OCI-LY7 (cell line): ENCODE data around the gene RNF43. TPM values are rescaled to one million over a fixed set of nuclear protein-coding genes. Genes with fewer than 3 reads are reported as not detected.

Experiments
- BruUV-seq: library from RNA; stranded (reverse); fragments of 400-500 nt; replicated peaks from 2 replicates; lab custom pipeline; 2021; lab: Mats Ljungman, UMichigan
- CTCF ChIA-PET: fragments of 300-600 bp; sonication (Branson Sonifier 250); formaldehyde crosslinking; loops from one replicate; lab custom pipeline; 2022; ENCODE audit warnings: antibody characterized with exemption; ENCODE audit not compliant: unreplicated experiment; lab: Charles Lee
- POLR2A ChIA-PET: fragments of 300-600 bp; sonication (Branson Sonifier 250); formaldehyde crosslinking; loops from one replicate; lab custom pipeline; 2022; ENCODE audit warnings: antibody characterized with exemption; lab: Charles Lee
- DNase-seq: peaks from one replicate; pipeline ENCODE4 v3.0.0-alpha.2; 2015; ENCODE audit warnings: low spot score
- H2AFZ ChIP-seq: fragments of 200-600 bp; sonication (generic), shearing (Covaris generic); 2 replicates; pipeline ENCODE4 v1.6.1; 2014; ENCODE audit warnings: mild to moderate bottlenecking, antibody characterized with exemption, low read length, moderate library complexity
- H3K27ac ChIP-seq: fragments of 200-600 bp; sonication (generic); 2 replicates; pipeline ENCODE4 v1.5.1; 2014; ENCODE audit warnings: mixed run types, low read depth, mild to moderate bottlenecking, moderate library complexity, low read length, inconsistent platforms; ENCODE audit not compliant: poor library complexity, severe bottlenecking
- H3K36me3 ChIP-seq: fragments of 200-600 bp; sonication (generic); 2 replicates; pipeline ENCODE4 v1.6.1; 2014; ENCODE audit warnings: mild to moderate bottlenecking, antibody characterized with exemption, low read length, moderate library complexity, mixed read lengths; ENCODE audit not compliant: insufficient read depth
- H3K4me1 ChIP-seq: fragments of 200-600 bp; sonication (generic); 2 replicates; pipeline ENCODE4 v1.5.1; 2014; ENCODE audit warnings: mild to moderate bottlenecking, low read length; ENCODE audit not compliant: insufficient read depth, poor library complexity, severe bottlenecking
- H3K4me2 ChIP-seq: fragments of 200-600 bp; sonication (generic); 2 replicates; pipeline ENCODE4 v1.6.1; 2014; ENCODE audit warnings: mild to moderate bottlenecking, low read length
- H3K4me3 ChIP-seq: fragments of 200-600 bp; sonication (generic); 2 replicates; pipeline ENCODE4 v1.5.1; 2014; ENCODE audit warnings: mild to moderate bottlenecking, low read depth, low read length; ENCODE audit not compliant: poor library complexity, severe bottlenecking
- H3K79me2 ChIP-seq: fragments of 200-600 bp; sonication (generic); 2 replicates; pipeline ENCODE4 v1.6.1; 2016; ENCODE audit warnings: low read depth, mild to moderate bottlenecking, low read length, moderate library complexity, mixed read lengths; ENCODE audit not compliant: insufficient read depth
- H3K9me2 ChIP-seq: fragments of 200-600 bp; sonication (generic); 2 replicates; pipeline ENCODE4 v1.6.1; 2016; ENCODE audit warnings: mild to moderate bottlenecking, low read length, mixed read lengths; ENCODE audit not compliant: insufficient read depth
- H3K9me3 ChIP-seq: fragments of 200-600 bp; sonication (generic); 2 replicates; pipeline ENCODE4 v1.6.1; 2014; ENCODE audit warnings: mild to moderate bottlenecking, mixed run types, low read length, mixed read lengths
- H4K20me1 ChIP-seq: fragments of 200-600 bp; sonication (generic); 2 replicates; pipeline ENCODE4 v1.6.1; 2014; ENCODE audit warnings: mild to moderate bottlenecking, antibody characterized with exemption, low read length, moderate library complexity, mixed read lengths; ENCODE audit not compliant: insufficient read depth
- EZH2phosphoT487 ChIP-seq: fragments of 200-600 bp; sonication (generic); IDR thresholded peaks from 2 replicates; pipeline ENCODE4 v1.6.1; 2018; ENCODE audit warnings: low read depth, borderline replicate concordance, mild to moderate bottlenecking, mixed run types, antibody characterized with exemption, low read length, moderate library complexity, mixed read lengths
- intact Hi-C: fragments of 100-400 bp; cut with micrococcal nuclease; formaldehyde crosslinking; loops from one replicate; pipeline ENCODE4 v1.10.0; 2022; ENCODE audit not compliant: unreplicated experiment
- total RNA-seq, 2 experiments: library from RNA; depleted of rRNA in 1 of 2; stranded (reverse); fragments of >200 nt in 1 of 2; shearing (Covaris generic) in 1 of 2; gene quantifications; 2 replicates each; pipeline ENCODE4 v1.2.3, GENCODE V29; 2014 to 2022
- TF ChIP-seq, protein P1 (sequence below): fragments of 200-600 bp; sonication (generic); conservative IDR thresholded peaks from 2 replicates; pipeline ENCODE4 v1.5.1; 2014; ENCODE audit warnings: mild to moderate bottlenecking, antibody characterized with exemption, low read length, moderate library complexity, mixed read lengths

RNF43 gene
- total RNA-seq, 2 experiments from 2014 or later = 0.19 to 0.80 TPM

DNA sequence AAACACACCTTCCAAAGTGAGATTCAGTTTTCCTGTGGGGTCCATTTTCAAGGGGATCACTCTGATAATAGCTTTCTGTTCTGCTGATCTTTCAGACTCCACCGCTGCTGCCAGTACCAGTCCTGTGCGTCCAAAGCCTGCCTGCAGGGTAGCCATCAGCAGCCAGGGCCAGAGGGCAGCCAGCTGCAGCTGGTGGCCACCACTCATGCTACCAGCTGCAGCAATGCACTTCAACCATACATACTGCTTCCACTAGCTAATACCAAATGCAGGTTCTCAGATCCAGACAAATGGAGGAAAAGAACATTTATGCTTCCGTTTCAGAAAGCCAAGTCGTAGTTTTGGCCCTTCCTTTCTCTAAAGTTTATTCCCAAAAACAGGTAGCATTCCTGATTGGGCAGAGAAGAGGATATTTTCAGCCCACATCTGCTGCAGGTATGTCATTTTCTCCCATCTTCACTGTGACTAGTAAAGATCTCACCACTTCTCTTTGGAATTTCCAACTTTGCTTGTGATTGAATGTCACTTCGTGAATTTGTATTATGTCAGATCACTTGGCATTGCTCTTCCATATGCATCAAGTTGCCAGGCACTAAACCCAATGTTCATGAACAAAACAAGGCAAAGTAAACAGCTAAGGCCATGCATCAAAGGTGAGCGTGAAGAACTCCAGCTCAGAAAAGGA lies 1.8 kb downstream of the RNF43 start:
- H2AFZ ChIP-seq = no peak overlapping the region
- H3K4me2 ChIP-seq = no peak overlapping the region

DNA sequence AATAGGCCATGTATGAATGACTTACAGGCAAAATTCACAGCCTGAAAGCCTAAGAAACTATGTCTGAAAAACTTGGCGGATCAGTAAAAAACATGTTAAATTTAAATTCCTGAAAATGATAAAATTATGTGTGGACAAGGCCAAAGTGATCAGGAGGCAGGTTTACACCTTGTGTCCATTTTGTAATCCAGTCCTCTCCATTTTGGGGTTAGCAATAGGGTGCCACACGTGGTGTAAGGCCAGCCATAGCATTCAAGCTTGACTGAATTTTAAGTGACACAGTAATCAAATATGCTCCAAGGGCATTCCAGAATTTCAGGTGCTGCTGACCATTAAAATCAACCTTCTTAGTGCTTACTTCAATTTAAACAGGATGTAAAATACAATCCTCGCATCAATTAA lies 2.7 kb downstream of the RNF43 start:
- Histone ChIP-seq H4K20me1 (no peaks in the 10 kb centered on the region), H2AFZ (no peak overlapping the region), H3K9me2 (no peaks in the 10 kb centered on the region), H3K4me1 (peaks cover 18% of the 10 kb centered on the region), H3K4me3 (no peak overlapping the region), H3K79me2 (no peaks in the 10 kb centered on the region), H3K4me2 (no peak overlapping the region), H3K27ac (no peak overlapping the region), H3K9me3 (no peaks in the 10 kb centered on the region), H3K36me3 (no peaks in the 10 kb centered on the region)
- POLR2A ChIA-PET = interaction anchor here (1.2 to 1.4 kb wide), 3 partner anchors 13 to 82 kb away, joined by 3 to 4 read pairs (median 3); no protein-coding TSS in a partner anchor
- CTCF ChIA-PET = no interaction called here
- BruUV-seq = no TSS peak
- DNase-seq = no peak
- intact Hi-C loops = no loop called here
- TF ChIP-seq, protein P1, sequence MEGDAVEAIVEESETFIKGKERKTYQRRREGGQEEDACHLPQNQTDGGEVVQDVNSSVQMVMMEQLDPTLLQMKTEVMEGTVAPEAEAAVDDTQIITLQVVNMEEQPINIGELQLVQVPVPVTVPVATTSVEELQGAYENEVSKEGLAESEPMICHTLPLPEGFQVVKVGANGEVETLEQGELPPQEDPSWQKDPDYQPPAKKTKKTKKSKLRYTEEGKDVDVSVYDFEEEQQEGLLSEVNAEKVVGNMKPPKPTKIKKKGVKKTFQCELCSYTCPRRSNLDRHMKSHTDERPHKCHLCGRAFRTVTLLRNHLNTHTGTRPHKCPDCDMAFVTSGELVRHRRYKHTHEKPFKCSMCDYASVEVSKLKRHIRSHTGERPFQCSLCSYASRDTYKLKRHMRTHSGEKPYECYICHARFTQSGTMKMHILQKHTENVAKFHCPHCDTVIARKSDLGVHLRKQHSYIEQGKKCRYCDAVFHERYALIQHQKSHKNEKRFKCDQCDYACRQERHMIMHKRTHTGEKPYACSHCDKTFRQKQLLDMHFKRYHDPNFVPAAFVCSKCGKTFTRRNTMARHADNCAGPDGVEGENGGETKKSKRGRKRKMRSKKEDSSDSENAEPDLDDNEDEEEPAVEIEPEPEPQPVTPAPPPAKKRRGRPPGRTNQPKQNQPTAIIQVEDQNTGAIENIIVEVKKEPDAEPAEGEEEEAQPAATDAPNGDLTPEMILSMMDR = no peak
- TF ChIP-seq EZH2phosphoT487 = no peak

More for the DNA sequence above, 1.8 kb downstream of the RNF43 start:
- TF ChIP-seq, protein P1 = no peak
- TF ChIP-seq EZH2phosphoT487 = no peak
- H4K20me1 ChIP-seq = no peaks in the 10 kb centered on the region
- DNase-seq = no peak
- H3K79me2 ChIP-seq = no peaks in the 10 kb centered on the region
- H3K9me3 ChIP-seq = no peaks in the 10 kb centered on the region
- intact Hi-C loops = loop anchor here (2.0 to 5.0 kb wide), 2 partner anchors 48 to 87 kb away; partner anchors contain the start of gene TSPOAP1
- H3K9me2 ChIP-seq = no peaks in the 10 kb centered on the region
- H3K4me3 ChIP-seq = no peak overlapping the region
- no peak overlapping the region for H3K27ac ChIP-seq
- ChIA-PET CTCF (no interaction called here), POLR2A (interaction anchor here (0.8 to 1.4 kb wide), 4 partner anchors 11 to 83 kb away, joined by 3 to 4 read pairs (median 4); no protein-coding TSS in a partner anchor)
- no peaks in the 10 kb centered on the region for H3K36me3 ChIP-seq
- H3K4me1 ChIP-seq = peaks cover 18% of the 10 kb centered on the region
- BruUV-seq = no TSS peak

DNA sequence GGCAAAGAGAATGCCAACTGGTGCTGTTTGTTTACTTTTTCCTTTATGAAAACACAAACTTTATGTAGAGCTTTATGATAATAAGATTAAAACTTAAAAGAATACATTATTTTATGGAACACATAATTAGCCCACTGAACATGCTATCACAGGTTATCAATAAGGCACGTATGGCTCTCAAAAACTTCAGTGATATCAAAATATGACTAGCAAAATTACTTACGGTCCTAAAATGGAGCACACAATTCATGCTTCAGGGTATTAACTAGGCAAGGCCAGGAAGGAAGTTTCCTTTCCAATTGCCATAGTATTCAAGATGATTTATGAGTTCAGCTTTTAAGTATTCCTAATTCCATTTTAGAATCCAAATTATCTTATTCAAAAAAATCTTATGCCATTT lies 3.6 kb downstream of the RNF43 start:
- H4K20me1 ChIP-seq = no peaks in the 10 kb centered on the region
- intact Hi-C loops = no loop called here
- no peaks in the 10 kb centered on the region for H3K9me3 ChIP-seq
- peaks cover 18% of the 10 kb centered on the region for H3K4me1 ChIP-seq
- TF ChIP-seq, protein P1 = no peak
- TF ChIP-seq EZH2phosphoT487 = no peak
- no peaks in the 10 kb centered on the region for H3K36me3 ChIP-seq
- H2AFZ ChIP-seq = no peak overlapping the region
- CTCF ChIA-PET = no interaction called here
- no peaks in the 10 kb centered on the region for H3K9me2 ChIP-seq
- POLR2A ChIA-PET = interaction anchor here (0.7 to 1.2 kb wide), 5 partner anchors 14 to 274 kb away, joined by 3 to 7 read pairs (median 3); no protein-coding TSS in a partner anchor
- H3K4me3 ChIP-seq = no peak overlapping the region
- H3K4me2 ChIP-seq = no peak overlapping the region
- no peak for DNase-seq
- BruUV-seq = no TSS peak
- no peak overlapping the region for H3K27ac ChIP-seq
- H3K79me2 ChIP-seq = no peaks in the 10 kb centered on the region
